Activated B cell treated with CpG ODN at 0.5 μM for 24 hours (primary cell): ENCODE data around the gene RESP18. TPM values are rescaled to one million over a fixed set of nuclear protein-coding genes. Genes with fewer than 3 reads are reported as not detected.

ENCODE experiments used
- ATAC-seq: fragments of 200-7000 bp; cut with Tn5 transposase; one replicate; pipeline ENCODE4 v1.10.0; 2021; ENCODE audit warnings: low read depth, mild to moderate bottlenecking, moderate library complexity
- CTCF ChIA-PET: fragments of 350-600 bp; sonication (Branson Sonifier 250); formaldehyde crosslinking; loops from one replicate; lab custom pipeline; 2021; ENCODE audit warnings: antibody characterized with exemption; lab: Charles Lee
- POLR2A ChIA-PET: fragments of 350-600 bp; sonication (Branson Sonifier 250); formaldehyde crosslinking; loops from one replicate; lab custom pipeline; 2021; ENCODE audit warnings: antibody characterized with exemption; lab: Charles Lee
- DNase-seq: peaks from one replicate; pipeline ENCODE4 v3.0.0; 2022
- H3K27ac Mint-ChIP-seq: one replicate; pipeline ENCODE4 v1.8.0; 2020; ENCODE audit warnings: mixed read lengths
- H3K27me3 Mint-ChIP-seq: one replicate; pipeline ENCODE4 v1.8.0; 2021; ENCODE audit warnings: mixed read lengths
- H3K36me3 Mint-ChIP-seq: one replicate; pipeline ENCODE4 v1.8.0; 2021; ENCODE audit warnings: low read depth, mixed read lengths
- H3K4me1 Mint-ChIP-seq: one replicate; pipeline ENCODE4 v1.8.0; 2021; ENCODE audit warnings: mixed read lengths
- H3K4me3 Mint-ChIP-seq: one replicate; pipeline ENCODE4 v1.8.0; 2020; ENCODE audit warnings: mild to moderate bottlenecking, mixed read lengths
- H3K9me3 Mint-ChIP-seq: one replicate; pipeline ENCODE4 v1.8.0; 2020; ENCODE audit warnings: mixed read lengths
- CTCF ChIP-seq: fragments of 200-600 bp; IDR thresholded peaks from one replicate; pipeline ENCODE4 v1.8.0; 2022; ENCODE audit warnings: antibody characterized with exemption, mild to moderate bottlenecking
- intact Hi-C: fragments of 100-400 bp; cut with micrococcal nuclease; formaldehyde crosslinking; loops from one replicate; pipeline ENCODE4 v1.15.1; 2024
- total RNA-seq: library from RNA; stranded (reverse); gene quantifications from 2 replicates; pipeline ENCODE4 v1.2.3, GENCODE V29; 2022

Gene RESP18
- total RNA-seq, 1 donor from 2014 or later, result not detected

- CTCF ChIA-PET, result interaction anchor here (0.6 to 11.9 kb wide), 12 partner anchors 14 to 109 kb away, joined by 3 to 155 read pairs (median 5); partner anchors contain the start of genes ANKZF1, ATG9A, CNPPD1 and DNPEP
- DNase-seq (peak; percentile 99), ATAC-seq (peak; percentile 78)
- no peak for TF ChIP-seq CTCF
- POLR2A ChIA-PET, result interaction anchor here (0.6 to 8.0 kb wide), 20 partner anchors 17 to 1921 kb away, joined by 3 to 260 read pairs (median 8); partner anchors contain the start of genes ABCB6, ANKZF1, ATG9A and CNPPD1
- intact Hi-C loops, result loop anchor here (1.0 to 5.0 kb wide), 16 partner anchors 15 to 883 kb away; partner anchors contain the start of genes ANKZF1, ATG9A, CHPF and GLB1L
- Mint-ChIP-seq H3K36me3 (peaks cover 43% of the 10 kb centered on the region), H3K27ac (peak within 1 kb of the TSS; percentile 97), H3K4me3 (peak within 1 kb of the TSS; percentile 89), H3K27me3 (no peaks in the 10 kb centered on the region), H3K9me3 (no peaks in the 10 kb centered on the region), H3K4me1 (peaks cover 48% of the 10 kb centered on the region)
Observed at GRCh38 chr2:219279151-219279915, 53.2 kb downstream of the RESP18 start, which contains the start of gene DNAJB2. DNAJB2 (plus strand) TSS chr2:219279366; CDS start chr2:219279834, 468 bp downstream.

GRCh38 chr2:219278655-219279150 lies 53.8 kb downstream of the RESP18 start:
- intact Hi-C loops, result loop anchor here (1.0 to 5.0 kb wide), 16 partner anchors 16 to 882 kb away; partner anchors contain the start of genes ANKZF1, ATG9A, CHPF and GLB1L
- no peak for ATAC-seq

GRCh38 chr2:219277703-219278654 lies 54.6 kb downstream of the RESP18 start:
- intact Hi-C loops, result loop anchor here (2.0 to 5.0 kb wide), 2 partner anchors 264 to 567 kb away; partner anchors contain the start of genes CHPF, TMEM198 and TTLL4
- ATAC-seq (peak; percentile 15), DNase-seq (peak; percentile 79)
- no peaks in the 10 kb centered on the region for H3K27me3 Mint-ChIP-seq
- ChIA-PET POLR2A (interaction anchor here (0.6 to 8.0 kb wide), 18 partner anchors 9 to 620 kb away, joined by 3 to 260 read pairs (median 10); partner anchors contain the start of genes ABCB6, ANKZF1, ATG9A and CNPPD1), CTCF (interaction anchor here (0.6 to 11.9 kb wide), 18 partner anchors 16 to 248 kb away, joined by 3 to 155 read pairs (median 6); partner anchors contain the start of genes ABCB6, ANKZF1, ATG9A and CNPPD1)
- peaks cover 51% of the 10 kb centered on the region for H3K4me1 Mint-ChIP-seq
- H3K36me3 Mint-ChIP-seq, result peaks cover 31% of the 10 kb centered on the region
- H3K9me3 Mint-ChIP-seq, result no peaks in the 10 kb centered on the region
- H3K27ac Mint-ChIP-seq, result peak overlapping the region; percentile 97
- peak overlapping the region; percentile 89 for H3K4me3 Mint-ChIP-seq
- peak; percentile 62 for TF ChIP-seq CTCF

More at GRCh38 chr2:219278655-219279150, 53.8 kb downstream of the RESP18 start:
- H3K9me3 Mint-ChIP-seq, result no peaks in the 10 kb centered on the region
- no peak for DNase-seq
- H3K36me3 Mint-ChIP-seq, result peaks cover 38% of the 10 kb centered on the region
- POLR2A ChIA-PET, result interaction anchor here (0.6 to 8.0 kb wide), 22 partner anchors 17 to 1921 kb away, joined by 3 to 260 read pairs (median 8); partner anchors contain the start of genes ABCB6, ANKZF1, ATG9A and CNPPD1
- no peak for TF ChIP-seq CTCF
- peaks cover 51% of the 10 kb centered on the region for H3K4me1 Mint-ChIP-seq
- peak overlapping the region; percentile 89 for H3K4me3 Mint-ChIP-seq
- H3K27ac Mint-ChIP-seq, result peak overlapping the region; percentile 97
- H3K27me3 Mint-ChIP-seq, result no peaks in the 10 kb centered on the region
- CTCF ChIA-PET, result interaction anchor here (0.6 to 11.9 kb wide), 14 partner anchors 15 to 249 kb away, joined by 3 to 155 read pairs (median 5); partner anchors contain the start of genes ANKZF1, ATG9A, CNPPD1 and DNPEP

Other genes with a start within 250 kb of the RESP18 start
- gene NHEJ1, start 171.9 kb downstream of the RESP18 start, total RNA-seq, result 19.1 and 25.0 TPM in 2 replicates
- 4.5 and 4.9 TPM in 2 replicates for gene SLC23A3, start 162.7 kb downstream of the RESP18 start, total RNA-seq
- 144 and 147 TPM in 2 replicates for gene CNPPD1, start 155.8 kb downstream of the RESP18 start, total RNA-seq
- gene RETREG2, start 154.5 kb downstream of the RESP18 start, total RNA-seq, result 60.5 and 78.6 TPM in 2 replicates
- 39.9 and 47.2 TPM in 2 replicates for gene ZFAND2B, start 126.0 kb downstream of the RESP18 start, total RNA-seq
- 12.1 and 16.6 TPM in 2 replicates for gene ABCB6, start 113.8 kb downstream of the RESP18 start, total RNA-seq
- gene ATG9A, start 103.1 kb downstream of the RESP18 start, total RNA-seq, result 28.3 and 38.3 TPM in 2 replicates
- gene ANKZF1, start 102.9 kb downstream of the RESP18 start, total RNA-seq, result 96.0 and 105 TPM in 2 replicates
- gene GLB1L, start 87.3 kb downstream of the RESP18 start, total RNA-seq, result 4.5 and 4.6 TPM in 2 replicates
- gene STK16, start 87.3 kb downstream of the RESP18 start, total RNA-seq, result 31.0 and 36.5 TPM in 2 replicates
- gene TUBA4B, start 79.5 kb downstream of the RESP18 start, total RNA-seq, result 0.20 TPM in 1 of 2 replicates, not detected in the other
- 184 and 192 TPM in 2 replicates for gene TUBA4A, start 78.8 kb downstream of the RESP18 start, total RNA-seq
- 59.0 and 71.1 TPM in 2 replicates for gene DNAJB2, start 53.4 kb downstream of the RESP18 start, total RNA-seq
- gene PTPRN, start 23.3 kb downstream of the RESP18 start, total RNA-seq, result not detected in 2 replicates
- gene DNPEP, start 55.2 kb upstream of the RESP18 start, total RNA-seq, result 89.0 and 93.4 TPM in 2 replicates
- gene DES, start 85.6 kb upstream of the RESP18 start, total RNA-seq, result not detected in 2 replicates
- gene SPEG, start 102.1 kb upstream of the RESP18 start, total RNA-seq, result 0.09 and 0.42 TPM in 2 replicates
- gene GMPPA, start 166.1 kb upstream of the RESP18 start, total RNA-seq, result 32.9 and 33.0 TPM in 2 replicates
- gene ASIC4, start 181.7 kb upstream of the RESP18 start, total RNA-seq, result 0.15 TPM in 1 of 2 replicates, not detected in the other
- gene CHPF, start 211.1 kb upstream of the RESP18 start, total RNA-seq, result 4.1 and 4.7 TPM in 2 replicates
- 0.86 and 1.2 TPM in 2 replicates for gene TMEM198, start 211.3 kb upstream of the RESP18 start, total RNA-seq
- gene OBSL1, start 238.8 kb upstream of the RESP18 start, total RNA-seq, result not detected in 2 replicates
- gene INHA, start 239.6 kb upstream of the RESP18 start, total RNA-seq, result not detected in 2 replicates